ENCODE measurements around the gene MBNL2.

The MBNL2 gene

GRCh38 chr13:97321101-97321500 lies 99.0 kb downstream of the MBNL2 start:
- TF ChIP-seq CTCF (IDR thresholded peaks at IDR 0.05; ENCODE audit: low read depth, low read length): no peak
- DNase-seq: no peak

DNA sequence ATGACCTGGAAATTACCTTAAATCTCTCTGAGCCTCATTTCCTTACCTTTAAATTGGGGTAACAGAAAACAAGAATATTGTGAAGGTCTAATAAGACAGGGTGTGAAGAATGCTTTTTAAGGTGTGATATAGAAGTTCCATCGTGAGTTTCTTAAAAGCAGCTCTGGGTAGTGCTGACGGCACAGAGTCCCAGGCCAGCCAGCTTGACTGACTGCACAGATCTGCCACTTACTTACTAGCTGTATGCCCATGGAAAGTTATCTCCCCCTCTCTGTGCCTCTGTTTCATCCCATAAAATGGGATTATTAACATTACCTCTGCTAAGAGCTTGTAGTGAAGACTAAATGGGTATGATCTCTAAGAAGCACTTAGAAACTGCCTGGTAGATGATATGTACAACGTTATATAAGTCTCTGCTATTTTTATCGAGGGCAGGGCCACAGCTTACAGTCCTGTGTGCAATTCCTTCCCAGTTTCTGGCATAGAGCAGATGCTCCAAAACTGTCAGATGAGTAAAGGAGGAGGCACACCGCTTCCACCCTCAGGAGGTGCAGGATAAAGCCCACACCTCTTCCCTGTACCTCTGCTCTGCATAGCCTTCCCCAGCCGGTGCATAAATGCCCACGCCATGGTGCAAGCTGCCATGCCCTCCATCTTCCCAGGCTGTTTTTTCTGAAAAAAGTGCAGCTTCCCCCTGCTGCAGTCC lies 99.6 kb downstream of the MBNL2 start:
- Histone ChIP-seq H3K27me3 (ENCODE audit: insufficient read depth, low read depth, severe bottlenecking) (no peaks in the 10 kb centered on the region), H3K27ac (no peak overlapping the region), H3K36me3 (no peaks in the 10 kb centered on the region), H3K9me3 (ENCODE audit: severe bottlenecking) (no peaks in the 10 kb centered on the region), H3K4me3 (ENCODE audit: low read depth, low read length) (no peak overlapping the region)
- no peak for TF ChIP-seq CTCF (IDR thresholded peaks at IDR 0.05; ENCODE audit: low read depth, low read length)
- DNase-seq: no peak

More at GRCh38 chr13:97321101-97321500, 99.0 kb downstream of the MBNL2 start:
- Histone ChIP-seq H3K27ac (no peak overlapping the region), H3K36me3 (no peaks in the 10 kb centered on the region), H3K9me3 (ENCODE audit: severe bottlenecking) (no peaks in the 10 kb centered on the region), H3K27me3 (ENCODE audit: insufficient read depth, low read depth, severe bottlenecking) (no peaks in the 10 kb centered on the region), H3K4me3 (ENCODE audit: low read depth, low read length) (no peak overlapping the region)

DNA sequence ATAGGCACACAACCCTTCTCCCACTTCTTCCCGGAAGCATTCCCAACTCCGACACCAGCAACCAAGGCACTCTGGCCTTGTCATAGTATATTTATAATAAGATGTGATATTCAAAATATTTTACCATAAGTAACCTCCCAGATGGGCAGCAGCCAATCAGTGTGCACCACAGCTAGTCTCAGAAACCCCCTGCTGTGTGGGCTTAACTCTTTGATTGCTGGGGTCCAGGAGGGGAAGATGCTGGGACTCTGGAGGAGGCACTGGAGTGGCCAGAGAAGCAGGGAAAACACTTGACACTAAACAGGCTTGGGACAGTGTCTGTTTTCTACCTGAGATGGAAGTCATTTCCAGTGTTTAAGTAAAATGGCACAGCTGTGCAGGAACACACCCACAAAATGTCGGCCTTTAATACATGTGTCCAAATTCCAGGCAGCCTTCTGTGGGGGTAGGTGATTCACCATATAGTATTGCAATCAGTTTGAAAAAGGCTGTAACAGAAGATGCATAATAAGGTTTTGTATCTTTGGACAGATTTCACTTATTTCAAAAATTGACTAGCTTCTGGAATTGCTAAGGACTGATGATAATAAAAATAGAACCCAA lies 100.7 kb downstream of the MBNL2 start:
- DNase-seq: no peak
- H3K27ac ChIP-seq: no peak overlapping the region
- no peaks in the 10 kb centered on the region for H3K36me3 ChIP-seq
- H3K4me3 ChIP-seq (ENCODE audit: low read depth, low read length): no peak overlapping the region
- H3K27me3 ChIP-seq (ENCODE audit: insufficient read depth, low read depth, severe bottlenecking): no peaks in the 10 kb centered on the region
- no peak for TF ChIP-seq CTCF (IDR thresholded peaks at IDR 0.05; ENCODE audit: low read depth, low read length)
- H3K9me3 ChIP-seq (ENCODE audit: severe bottlenecking): no peaks in the 10 kb centered on the region

- H3K27me3 ChIP-seq (ENCODE audit: insufficient read depth, low read depth, severe bottlenecking): no peaks in the 10 kb centered on the region
- H3K4me3 ChIP-seq (ENCODE audit: low read depth, low read length): no peak overlapping the region
- H3K9me3 ChIP-seq (ENCODE audit: severe bottlenecking): no peaks in the 10 kb centered on the region
- TF ChIP-seq CTCF (IDR thresholded peaks at IDR 0.05; ENCODE audit: low read depth, low read length): no peak
- no peak overlapping the region for H3K27ac ChIP-seq
- DNase-seq: no peak
- no peaks in the 10 kb centered on the region for H3K36me3 ChIP-seq
Observed at GRCh38 chr13:97324115-97324514, 102.0 kb downstream of the MBNL2 start.

GRCh38 chr13:97325738-97326137 lies 103.6 kb downstream of the MBNL2 start:
- no peaks in the 10 kb centered on the region for H3K27me3 ChIP-seq (ENCODE audit: insufficient read depth, low read depth, severe bottlenecking)
- DNase-seq: no peak

More at GRCh38 chr13:97325738-97326137, 103.6 kb downstream of the MBNL2 start:
- no peak overlapping the region for H3K4me3 ChIP-seq (ENCODE audit: low read depth, low read length)
- no peak for TF ChIP-seq CTCF (IDR thresholded peaks at IDR 0.05; ENCODE audit: low read depth, low read length)
- H3K27ac ChIP-seq: no peak overlapping the region
- H3K9me3 ChIP-seq (ENCODE audit: severe bottlenecking): no peaks in the 10 kb centered on the region
- H3K36me3 ChIP-seq: no peaks in the 10 kb centered on the region

Data from WERI-Rb-1 (cell line).